NOMO-1 (cell line): Measurements from ENCODE around the gene GOLGA8F.
"Not testable (repeated sequence)": the region's sequence is repeated elsewhere in the genome, so short reads cannot be mapped to it uniquely, and the experiment has no call there.

ENCODE experiments used
- DNase-seq, 2 experiments: peaks; one replicate each; lab custom pipeline; 2025; ENCODE audit not compliant: unreplicated experiment in 2 of 2; lab: John Stamatoyannopoulos, UW

Gene GOLGA8F

GRCh38 chr15:28378364-28378763, at the start of gene GOLGA8F:
Gene GOLGA8F, plus strand, starts transcription at chr15:28378664. Its CDS starts 98 bp downstream, at chr15:28378762.
- DNase-seq = not testable (repeated sequence)

GRCh38 chr15:28357984-28358383, 20.5 kb upstream of the GOLGA8F start, which contains the start of gene GOLGA6L24:
Gene GOLGA6L24, minus strand, starts transcription at chr15:28358084. Its CDS starts 61 bp downstream, at chr15:28358023.
- not testable (repeated sequence) for DNase-seq

DNA sequence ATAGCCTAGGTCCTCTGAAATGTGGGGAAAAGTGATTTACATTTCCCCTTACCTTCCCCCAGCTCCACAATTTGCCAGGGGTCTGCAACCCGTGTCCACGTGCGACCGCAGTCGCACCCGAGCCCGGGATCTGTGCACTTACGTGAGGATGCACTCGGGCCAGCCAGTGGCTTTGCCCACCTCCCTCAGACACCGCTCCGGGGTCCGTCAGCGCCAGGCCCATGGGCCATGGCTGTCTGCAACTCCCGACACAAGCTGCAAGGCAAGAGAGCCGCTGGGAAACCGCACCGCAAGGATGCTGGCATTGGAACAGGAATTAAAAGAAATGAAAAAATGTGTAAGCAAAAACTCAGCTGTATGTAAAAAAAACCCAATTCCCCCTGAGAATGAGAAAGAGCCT, 13.0 kb upstream of the GOLGA8F start:
- not testable (repeated sequence) for DNase-seq

- not testable (repeated sequence) for DNase-seq
Observed at GRCh38 chr15:28380053-28380452, 1.6 kb downstream of the GOLGA8F start.

GRCh38 chr15:28396022-28396421, 17.6 kb downstream of the GOLGA8F start:
- DNase-seq = not testable (repeated sequence)

- DNase-seq = not testable (repeated sequence)
Observed at GRCh38 chr15:28402774-28403435, 24.4 kb downstream of the GOLGA8F start.

- not testable (repeated sequence) for DNase-seq
Observed at GRCh38 chr15:28420470-28420869, 42.0 kb downstream of the GOLGA8F start.

DNA sequence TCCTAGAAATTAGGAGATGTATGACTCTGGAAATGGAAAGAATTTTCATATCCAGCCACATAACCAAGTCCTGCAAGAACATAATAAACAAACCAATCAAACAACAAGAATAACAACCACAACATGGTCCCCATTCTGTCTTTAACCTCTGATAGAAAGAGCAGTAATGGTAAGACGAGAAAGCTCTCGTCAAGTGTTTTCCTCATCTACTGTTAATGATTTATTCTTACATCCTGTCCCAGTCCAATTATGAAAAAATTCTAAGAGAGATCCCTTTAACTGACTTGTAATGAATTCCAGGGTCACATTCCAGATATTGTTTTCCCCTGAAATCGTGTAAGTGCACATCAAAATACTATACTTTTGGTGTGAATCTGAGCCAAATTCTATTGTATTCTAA, 57.1 kb downstream of the GOLGA8F start:
- DNase-seq = not testable (repeated sequence)
